Ovary (tissue), 3 donors: Measurements from ENCODE around the gene GRAMD1B.

Source experiments
- CTCF ChIP-seq, 3 donors: fragments of 450-650 bp in 2 of 3; fragments of 200-600 bp in 1 of 3; IDR thresholded peaks; one replicate each; pipeline versions ENCODE4 v1.5.1 to v1.8.0; 2016 to 2022; ENCODE audit warnings: antibody characterized with exemption in 3 of 3, mild to moderate bottlenecking in 1 of 3
- EP300 ChIP-seq: sonication (generic); formaldehyde crosslinking; IDR thresholded peaks from one replicate; pipeline ENCODE4 v1.6.1; 2017; ENCODE audit warnings: antibody characterized with exemption
- POLR2A ChIP-seq: fragments of 450-650 bp; IDR thresholded peaks from one replicate; pipeline ENCODE4 v1.6.1; 2017; ENCODE audit warnings: antibody characterized with exemption, mild to moderate bottlenecking, moderate library complexity
- donor health status: DM: no; HTN: no; CAD: no.

- TF ChIP-seq EP300 (no peak), POLR2A (no peak), CTCF (IDR thresholded peaks at IDR 0.05) (no peak)
Measured at GRCh38 chr11:123477205-123477907, 47.3 kb downstream of the GRAMD1B start.
